AG04450 (cell line): ENCODE measurements around the gene NHS. TPM values are rescaled to one million over a fixed set of nuclear protein-coding genes. Genes with fewer than 3 reads are reported as not detected.

Experiments
- CTCF ChIA-PET: fragments of 300-600, 350-600 bp; formaldehyde crosslinking; extraction: SDS; loops from one replicate; lab custom pipeline; 2022; ENCODE audit warnings: antibody characterized with exemption, inconsistent platforms; lab: Charles Lee
- POLR2A ChIA-PET: fragments of 350-600 bp; formaldehyde crosslinking; extraction: SDS; loops from one replicate; lab custom pipeline; 2021; ENCODE audit warnings: antibody characterized with exemption, inconsistent platforms; lab: Yijun Ruan, JAX
- DNase-seq: peaks from one replicate; pipeline ENCODE4 v3.0.0-alpha.2; 2011; ENCODE audit warnings: low read depth, low spot score
- H3K27ac ChIP-seq: one replicate; pipeline ENCODE4 v1.5.1; 2012; ENCODE audit warnings: low read depth, low read length, control low read depth
- H3K27me3 ChIP-seq: one replicate; pipeline ENCODE4 v1.6.0; 2012; ENCODE audit warnings: low read length; ENCODE audit not compliant: control insufficient read depth, insufficient read depth
- H3K4me3 ChIP-seq: 2 replicates; pipeline ENCODE4 v1.5.1; 2011; ENCODE audit warnings: mild to moderate bottlenecking, low read depth, low read length, control low read depth
- H3K9me3 ChIP-seq: 2 replicates; pipeline ENCODE4 v1.5.1; 2012; ENCODE audit warnings: low read length; ENCODE audit not compliant: control insufficient read depth, insufficient read depth
- polyA plus RNA-seq: library from polyadenylated mRNA; depleted of rRNA; stranded (reverse); fragments of >200 nt; gene quantifications from 2 replicates; pipeline ENCODE4 v1.2.3, GENCODE V29; 2011
- TF ChIP-seq, protein P1 (sequence below): IDR thresholded peaks from 2 replicates; pipeline ENCODE4 v1.5.1; 2011; ENCODE audit warnings: low read depth, low read length, control low read depth, inconsistent platforms

NHS gene
- polyA plus RNA-seq, 1 experiment, result 2.0 TPM

DNA sequence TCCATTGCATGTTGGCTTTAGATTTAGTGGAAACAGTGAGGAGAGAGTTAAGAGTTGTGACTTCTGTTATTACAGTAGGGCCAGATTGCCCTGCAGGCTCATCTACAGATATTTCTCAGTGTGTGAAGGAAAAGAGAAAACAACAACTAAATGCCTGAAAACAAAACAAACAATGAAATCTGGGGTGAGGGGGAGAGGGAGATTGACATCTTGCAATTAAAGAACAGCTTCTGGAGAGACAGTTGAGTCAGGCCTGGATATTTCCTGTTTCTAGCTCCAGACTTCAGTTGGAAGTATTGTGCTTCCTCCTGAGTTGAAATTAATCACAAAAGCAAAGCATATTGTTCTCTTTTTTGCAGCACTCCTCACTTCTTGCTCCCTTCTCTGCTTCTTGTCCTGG is 254.0 kb downstream of the NHS start:
- ChIA-PET CTCF (no interaction called here), POLR2A (no interaction called here)
- TF ChIP-seq, protein P1, sequence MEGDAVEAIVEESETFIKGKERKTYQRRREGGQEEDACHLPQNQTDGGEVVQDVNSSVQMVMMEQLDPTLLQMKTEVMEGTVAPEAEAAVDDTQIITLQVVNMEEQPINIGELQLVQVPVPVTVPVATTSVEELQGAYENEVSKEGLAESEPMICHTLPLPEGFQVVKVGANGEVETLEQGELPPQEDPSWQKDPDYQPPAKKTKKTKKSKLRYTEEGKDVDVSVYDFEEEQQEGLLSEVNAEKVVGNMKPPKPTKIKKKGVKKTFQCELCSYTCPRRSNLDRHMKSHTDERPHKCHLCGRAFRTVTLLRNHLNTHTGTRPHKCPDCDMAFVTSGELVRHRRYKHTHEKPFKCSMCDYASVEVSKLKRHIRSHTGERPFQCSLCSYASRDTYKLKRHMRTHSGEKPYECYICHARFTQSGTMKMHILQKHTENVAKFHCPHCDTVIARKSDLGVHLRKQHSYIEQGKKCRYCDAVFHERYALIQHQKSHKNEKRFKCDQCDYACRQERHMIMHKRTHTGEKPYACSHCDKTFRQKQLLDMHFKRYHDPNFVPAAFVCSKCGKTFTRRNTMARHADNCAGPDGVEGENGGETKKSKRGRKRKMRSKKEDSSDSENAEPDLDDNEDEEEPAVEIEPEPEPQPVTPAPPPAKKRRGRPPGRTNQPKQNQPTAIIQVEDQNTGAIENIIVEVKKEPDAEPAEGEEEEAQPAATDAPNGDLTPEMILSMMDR, result no peak
- Histone ChIP-seq H3K27ac (no peak overlapping the region), H3K9me3 (no peaks in the 10 kb centered on the region), H3K27me3 (no peaks in the 10 kb centered on the region), H3K4me3 (no peak overlapping the region)
- no peak for DNase-seq

DNA sequence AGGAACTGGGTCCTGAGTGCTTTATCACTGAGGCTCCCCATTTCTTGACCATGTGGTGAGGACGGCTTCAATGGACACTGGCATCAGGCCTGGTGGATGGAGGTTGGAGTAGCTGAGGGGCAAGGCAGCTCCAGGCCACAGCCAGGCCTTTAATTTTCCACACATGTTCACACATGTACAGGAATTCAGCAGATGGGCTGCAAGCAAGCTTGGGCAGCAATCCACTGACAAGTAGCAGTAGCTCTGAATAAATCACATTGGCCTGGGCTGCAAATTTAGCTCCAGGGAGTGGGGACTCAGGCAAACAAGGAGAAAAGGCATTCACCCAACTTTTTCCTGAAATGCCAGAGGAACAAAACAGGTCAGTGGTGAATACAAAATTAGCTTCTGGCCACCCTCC is 254.5 kb downstream of the NHS start:
- Histone ChIP-seq H3K9me3 (no peaks in the 10 kb centered on the region), H3K27me3 (no peaks in the 10 kb centered on the region), H3K4me3 (no peak overlapping the region), H3K27ac (no peak overlapping the region)
- ChIA-PET POLR2A (no interaction called here), CTCF (no interaction called here)
- TF ChIP-seq, protein P1, result no peak
- DNase-seq, result no peak

DNA sequence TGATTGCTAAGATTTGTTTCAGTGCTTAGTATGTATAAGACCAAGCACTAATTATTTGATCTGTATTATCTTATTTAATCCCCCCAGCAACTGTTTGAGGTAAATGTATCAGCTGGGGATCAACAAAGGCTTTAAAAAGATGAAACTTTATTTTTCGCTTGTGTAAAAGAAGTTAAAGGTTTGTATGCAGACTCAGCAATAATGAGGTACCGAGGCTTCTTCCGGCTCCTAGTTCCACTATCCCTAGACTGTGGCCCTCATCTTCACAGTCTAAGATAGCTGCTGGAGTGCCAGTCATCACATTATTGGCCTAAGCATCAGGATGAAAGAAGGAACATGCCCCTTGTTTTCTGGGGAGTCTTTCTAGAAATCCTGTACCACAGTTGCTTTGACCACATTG is 256.6 kb downstream of the NHS start:
- Histone ChIP-seq H3K27ac (no peak overlapping the region), H3K4me3 (no peak overlapping the region)
- CTCF ChIA-PET, result no interaction called here

DNA sequence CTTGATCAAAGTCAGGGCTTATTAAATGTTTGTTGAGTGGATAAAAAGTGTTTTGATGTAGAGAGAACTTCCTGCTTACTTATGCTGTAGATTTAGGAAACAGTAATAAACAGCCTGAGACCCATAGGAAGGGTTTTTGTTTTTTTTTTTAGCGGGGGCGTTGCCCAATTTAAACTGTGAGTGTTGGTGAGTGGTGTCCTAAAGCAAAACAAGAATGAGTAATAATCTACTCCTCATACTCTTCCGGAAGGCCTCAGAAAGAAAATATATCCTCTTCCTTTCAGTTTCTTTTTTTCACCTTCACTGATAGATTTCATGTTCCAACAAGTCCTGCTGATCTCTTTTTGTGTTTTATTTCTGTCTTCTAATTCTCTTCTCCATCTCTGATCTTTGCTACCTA is 257.9 kb downstream of the NHS start:
- no peak overlapping the region for H3K4me3 ChIP-seq
- H3K27ac ChIP-seq, result no peak overlapping the region
- ChIA-PET CTCF (no interaction called here), POLR2A (no interaction called here)
- TF ChIP-seq, protein P1, result no peak
- H3K27me3 ChIP-seq, result no peaks in the 10 kb centered on the region
- no peaks in the 10 kb centered on the region for H3K9me3 ChIP-seq
- DNase-seq, result no peak

More for the DNA sequence above, 256.6 kb downstream of the NHS start:
- POLR2A ChIA-PET, result no interaction called here
- DNase-seq, result no peak
- Histone ChIP-seq H3K9me3 (no peaks in the 10 kb centered on the region), H3K27me3 (no peaks in the 10 kb centered on the region)
- TF ChIP-seq, protein P1, result no peak

DNA sequence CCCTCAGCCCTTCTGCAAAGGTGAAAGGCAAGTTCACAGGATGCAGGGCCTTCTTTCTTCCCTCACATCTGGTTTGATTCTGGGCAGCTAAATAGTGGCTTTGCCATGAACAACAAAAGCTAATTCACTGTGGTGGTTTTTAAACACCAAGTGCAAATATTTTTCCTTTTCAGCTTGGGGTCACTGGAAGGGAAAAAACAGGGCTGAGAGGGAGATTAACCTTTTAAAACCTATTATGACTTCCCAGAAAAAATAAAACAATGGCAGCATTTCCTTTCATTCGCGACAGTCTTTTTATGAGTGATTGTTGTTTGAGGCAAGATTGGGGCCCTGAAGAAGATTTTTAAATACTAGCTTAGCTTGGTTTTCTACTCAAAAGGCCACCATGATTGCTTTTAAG is 258.5 kb downstream of the NHS start:
- Histone ChIP-seq H3K4me3 (no peak overlapping the region), H3K27me3 (no peaks in the 10 kb centered on the region), H3K9me3 (no peaks in the 10 kb centered on the region), H3K27ac (no peak overlapping the region)
- no peak for DNase-seq
- POLR2A ChIA-PET, result no interaction called here
- TF ChIP-seq, protein P1, result no peak
- CTCF ChIA-PET, result no interaction called here
